Tibial artery (tissue), 4 donors: ENCODE data around the gene ZHX3.

Source experiments
- DNase-seq, 2 donors: peaks; one replicate each; pipeline ENCODE4 v3.0.0-alpha.2; 2019
- H3K27ac ChIP-seq, 2 donors: fragments of 200-600 bp; sonication (generic) in 1 of 2; 1 replicate in 1 of 2; 2 replicates in 1 of 2; pipeline ENCODE4 v1.5.1; 2018 to 2019; ENCODE audit warnings: mild to moderate bottlenecking in 1 of 2
- H3K27me3 ChIP-seq, 2 donors: fragments of 200-600 bp; sonication (generic) in 1 of 2; one replicate each; pipeline versions ENCODE4 v1.5.1 to v1.6.0; 2016 to 2019
- H3K36me3 ChIP-seq, 3 donors: fragments of 200-600 bp; sonication (generic) in 2 of 3; one replicate each; pipeline ENCODE4 v1.5.1; 2016 to 2019; ENCODE audit warnings: mild to moderate bottlenecking in 2 of 3
- H3K4me1 ChIP-seq, 4 donors: fragments of 200-600 bp; sonication (generic) in 2 of 4; 1 replicate in 3 of 4; 2 replicates in 1 of 4; pipeline ENCODE4 v1.5.1; 2016 to 2019
- H3K4me3 ChIP-seq, 2 donors: fragments of 200-600 bp; sonication (generic) in 1 of 2; 1 replicate in 1 of 2; 2 replicates in 1 of 2; pipeline ENCODE4 v1.5.1; 2018 to 2019; ENCODE audit warnings: mild to moderate bottlenecking in 2 of 2
- H3K9me3 ChIP-seq, 3 donors: fragments of 200-600 bp; sonication (generic) in 1 of 3; one replicate each; pipeline ENCODE4 v1.5.1; 2016 to 2019
- CTCF ChIP-seq, 2 experiments: fragments of 200-600 bp in 1 of 2; fragments of 450-650 bp in 1 of 2; IDR thresholded peaks; one replicate each; pipeline ENCODE4 v1.5.1; 2017 to 2019; ENCODE audit warnings: antibody characterized with exemption in 2 of 2, mild to moderate bottlenecking in 1 of 2, moderate library complexity in 1 of 2
- intact Hi-C: fragments of 100-400 bp; cut with DNase I; formaldehyde crosslinking; loops from one replicate; pipeline ENCODE4 v1.15.0; 2023; ENCODE audit warnings: low total_unique reads

The ZHX3 gene

GRCh38 chr20:41178904-41179432 lies 138.6 kb downstream of the ZHX3 start:
- Histone ChIP-seq H3K36me3 (peaks cover 21 to 32% (median 31%) of the 10 kb centered on the region in 3 donors), H3K27ac (peak overlapping the region; percentile 73 to 83), H3K4me1 (peaks cover 0 to 71% (median 59%) of the 10 kb centered on the region in 4 donors), H3K27me3 (no peaks in the 10 kb centered on the region), H3K4me3 (no peak overlapping the region), H3K9me3 (no peaks in the 10 kb centered on the region)
- DNase-seq: peak in 1 of 2 donors; percentile 65
- no peak for TF ChIP-seq CTCF (IDR thresholded peaks at IDR 0.05)
- intact Hi-C loops: loop anchor here (5.0 kb wide), 1 partner anchor 68 kb away; no protein-coding TSS in a partner anchor

GRCh38 chr20:41178495-41178894 lies 139.0 kb downstream of the ZHX3 start:
- intact Hi-C loops: loop anchor here (5.0 kb wide), 1 partner anchor 69 kb away; no protein-coding TSS in a partner anchor
- H3K4me1 ChIP-seq: peaks cover 0 to 76% (median 64%) of the 10 kb centered on the region in 4 donors

GRCh38 chr20:41177636-41178035 lies 139.9 kb downstream of the ZHX3 start:
- no peak overlapping the region for H3K4me3 ChIP-seq
- intact Hi-C loops: loop anchor here (5.0 kb wide), 1 partner anchor 70 kb away; no protein-coding TSS in a partner anchor
- H3K27me3 ChIP-seq: no peaks in the 10 kb centered on the region
- H3K4me1 ChIP-seq: peaks cover 0 to 85% (median 72%) of the 10 kb centered on the region in 4 donors
- H3K27ac ChIP-seq: peak overlapping the region; percentile 73 to 83
- H3K36me3 ChIP-seq: peaks cover 18 to 32% (median 27%) of the 10 kb centered on the region in 3 donors
- H3K9me3 ChIP-seq: no peaks in the 10 kb centered on the region
- no peak for TF ChIP-seq CTCF (IDR thresholded peaks at IDR 0.05)
- DNase-seq: peak; percentile 71 to 93

More at GRCh38 chr20:41178495-41178894, 139.0 kb downstream of the ZHX3 start:
- Histone ChIP-seq H3K4me3 (no peak overlapping the region), H3K36me3 (peaks cover 21 to 33% (median 32%) of the 10 kb centered on the region in 3 donors), H3K9me3 (no peaks in the 10 kb centered on the region), H3K27me3 (no peaks in the 10 kb centered on the region), H3K27ac (peak overlapping the region; percentile 73 to 83)
- TF ChIP-seq CTCF (IDR thresholded peaks at IDR 0.05): no peak
- DNase-seq: no peak

GRCh38 chr20:41176711-41177552 lies 140.6 kb downstream of the ZHX3 start:
- peak overlapping the region; percentile 73 to 83 for H3K27ac ChIP-seq

More at GRCh38 chr20:41176711-41177552, 140.6 kb downstream of the ZHX3 start:
- no peak for TF ChIP-seq CTCF (IDR thresholded peaks at IDR 0.05)
- Histone ChIP-seq H3K4me3 (no peak overlapping the region), H3K4me1 (peaks cover 0 to 89% (median 79%) of the 10 kb centered on the region in 4 donors), H3K27me3 (no peaks in the 10 kb centered on the region), H3K36me3 (peaks cover 15 to 33% (median 28%) of the 10 kb centered on the region in 3 donors), H3K9me3 (no peaks in the 10 kb centered on the region)
- DNase-seq: peak in 1 of 2 donors; percentile 60
- intact Hi-C loops: loop anchor here (5.0 kb wide), 1 partner anchor 70 kb away; no protein-coding TSS in a partner anchor
